ENCODE measurements around the gene RNF121. TPM values are rescaled to one million over a fixed set of nuclear protein-coding genes. Genes with fewer than 3 reads are reported as not detected.
A peak's percentile ranks its signal among the peaks of the same experiment; 100 is the strongest.

The RNF121 gene
- total RNA-seq, 2 donors from 2014 or later = 32.2 to 44.6 TPM

- ATAC-seq (no peak), DNase-seq (ENCODE audit: low spot score in 2 of 2) (no peak)
- Mint-ChIP-seq H3K27ac (peak overlapping the region in 1 of 2 donors; percentile 85), H3K9me3 (no peaks in the 10 kb centered on the region), H3K36me3 (peaks cover 0 to 7% of the 10 kb centered on the region in 2 donors)
These were observed 67.7 kb downstream of the RNF121 start for GRCh38 chr11:71996517-71996916.

GRCh38 chr11:71996946-71997345 is 68.1 kb downstream of the RNF121 start:
- no peak for DNase-seq (ENCODE audit: low spot score in 2 of 2)
- Mint-ChIP-seq H3K9me3 (no peaks in the 10 kb centered on the region), H3K27ac (peak overlapping the region in 1 of 2 donors; percentile 85), H3K36me3 (peaks cover 0 to 7% of the 10 kb centered on the region in 2 donors)
- ATAC-seq = no peak

- peaks cover 0 to 7% of the 10 kb centered on the region in 2 donors for H3K36me3 Mint-ChIP-seq
- DNase-seq (ENCODE audit: low spot score in 2 of 2) (no peak), ATAC-seq (no peak)
- H3K9me3 Mint-ChIP-seq = no peaks in the 10 kb centered on the region
- peak overlapping the region; percentile 61 to 94 for H3K27ac Mint-ChIP-seq
These were observed 68.7 kb downstream of the RNF121 start for GRCh38 chr11:71997594-71997993.

GRCh38 chr11:71998061-71998460 is 69.2 kb downstream of the RNF121 start:
- H3K36me3 Mint-ChIP-seq = peaks cover 0 to 7% of the 10 kb centered on the region in 2 donors
- H3K27ac Mint-ChIP-seq = peak overlapping the region; percentile 94 to 96
- H3K9me3 Mint-ChIP-seq = no peaks in the 10 kb centered on the region
- DNase-seq (ENCODE audit: low spot score in 2 of 2) (no peak), ATAC-seq (no peak)

GRCh38 chr11:71998649-71999310 is 69.9 kb downstream of the RNF121 start, which contains the start of gene IL18BP:
Gene IL18BP, plus strand, starts transcription at chr11:71998909. Its CDS starts 1,076 bp downstream, at chr11:71999985.
- Mint-ChIP-seq H3K27ac (peak within 1 kb of the TSS; percentile 94 to 96), H3K36me3 (peaks cover 0 to 7% of the 10 kb centered on the region in 2 donors), H3K9me3 (no peaks in the 10 kb centered on the region)
- ATAC-seq = peak; percentile 7 to 43
- DNase-seq (ENCODE audit: low spot score in 2 of 2) = no peak

GRCh38 chr11:71999362-71999761 is 70.5 kb downstream of the RNF121 start:
- H3K9me3 Mint-ChIP-seq = no peaks in the 10 kb centered on the region
- H3K36me3 Mint-ChIP-seq = peaks cover 0 to 7% of the 10 kb centered on the region in 2 donors
- no peak for DNase-seq (ENCODE audit: low spot score in 2 of 2)
- no peak for ATAC-seq
- peak overlapping the region; percentile 94 to 96 for H3K27ac Mint-ChIP-seq

- DNase-seq (ENCODE audit: low spot score in 2 of 2) (no peak), ATAC-seq (no peak)
- peaks cover 0 to 7% of the 10 kb centered on the region in 2 donors for H3K36me3 Mint-ChIP-seq
- H3K27ac Mint-ChIP-seq = peak overlapping the region; percentile 94 to 96
- no peaks in the 10 kb centered on the region for H3K9me3 Mint-ChIP-seq
These were observed 71.0 kb downstream of the RNF121 start for GRCh38 chr11:71999798-72000197.

GRCh38 chr11:72000202-72000867 is 71.5 kb downstream of the RNF121 start:
- H3K36me3 Mint-ChIP-seq = peaks cover 0 to 7% of the 10 kb centered on the region in 2 donors

GRCh38 chr11:72001285-72001684 is 72.4 kb downstream of the RNF121 start:
- H3K27ac Mint-ChIP-seq = peak overlapping the region; percentile 81 to 96
- peaks cover 0 to 13% of the 10 kb centered on the region in 2 donors for H3K36me3 Mint-ChIP-seq
- peak in 1 of 2 donors; percentile 5 for ATAC-seq
- H3K9me3 Mint-ChIP-seq = no peaks in the 10 kb centered on the region
- DNase-seq (ENCODE audit: low spot score in 2 of 2) = no peak

More at GRCh38 chr11:72000202-72000867, 71.5 kb downstream of the RNF121 start:
- H3K27ac Mint-ChIP-seq = peak overlapping the region; percentile 94 to 96
- DNase-seq (ENCODE audit: low spot score in 2 of 2) (no peak), ATAC-seq (no peak)
- no peaks in the 10 kb centered on the region for H3K9me3 Mint-ChIP-seq

- no peaks in the 10 kb centered on the region for H3K9me3 Mint-ChIP-seq
- H3K27ac Mint-ChIP-seq = peak overlapping the region; percentile 75 to 81
- peaks cover 0 to 21% of the 10 kb centered on the region in 2 donors for H3K36me3 Mint-ChIP-seq
- ATAC-seq (peak in 1 of 2 donors; percentile 4), DNase-seq (ENCODE audit: low spot score in 2 of 2) (no peak)
These were observed 73.2 kb downstream of the RNF121 start for GRCh38 chr11:72001834-72002591.

- peak in 1 of 2 donors; percentile 3 for ATAC-seq
- Mint-ChIP-seq H3K27ac (peak overlapping the region; percentile 75 to 81), H3K9me3 (no peaks in the 10 kb centered on the region), H3K36me3 (peaks cover 0 to 28% of the 10 kb centered on the region in 2 donors)
- no peak for DNase-seq (ENCODE audit: low spot score in 2 of 2)
These were observed 74.3 kb downstream of the RNF121 start for GRCh38 chr11:72002841-72003775.

GRCh38 chr11:72003776-72004171 is 74.9 kb downstream of the RNF121 start:
- ATAC-seq = no peak

GRCh38 chr11:72004515-72005346 is 75.9 kb downstream of the RNF121 start:
- Mint-ChIP-seq H3K9me3 (no peaks in the 10 kb centered on the region), H3K27ac (peak overlapping the region; percentile 74 to 78), H3K36me3 (peaks cover 0 to 21% of the 10 kb centered on the region in 2 donors)
- DNase-seq (ENCODE audit: low spot score in 2 of 2) (no peak), ATAC-seq (no peak)

More at GRCh38 chr11:72003776-72004171, 74.9 kb downstream of the RNF121 start:
- H3K27ac Mint-ChIP-seq = peak overlapping the region; percentile 75 to 81
- H3K36me3 Mint-ChIP-seq = peaks cover 0 to 25% of the 10 kb centered on the region in 2 donors
- no peak for DNase-seq (ENCODE audit: low spot score in 2 of 2)
- H3K9me3 Mint-ChIP-seq = no peaks in the 10 kb centered on the region

- no peak for DNase-seq (ENCODE audit: low spot score in 2 of 2)
- peaks cover 0 to 21% of the 10 kb centered on the region in 2 donors for H3K36me3 Mint-ChIP-seq
- peak overlapping the region; percentile 78 to 92 for H3K27ac Mint-ChIP-seq
- H3K9me3 Mint-ChIP-seq = no peaks in the 10 kb centered on the region
- no peak for ATAC-seq
These were observed 76.8 kb downstream of the RNF121 start for GRCh38 chr11:72005347-72006260.
